Omental fat pad (tissue), 4 donors: ENCODE results near the gene ARHGEF2. TPM values are rescaled to one million over a fixed set of nuclear protein-coding genes. Genes with fewer than 3 reads are reported as not detected.

ENCODE experiments used
- ATAC-seq: fragments of 150-250 bp; one replicate; pipeline ENCODE4 v1.9.1; 2016; ENCODE audit warnings: mild to moderate bottlenecking, moderate library complexity; ENCODE audit not compliant: low FRiP score
- DNase-seq: peaks from one replicate; pipeline ENCODE4 v3.0.0-alpha.2; 2019; ENCODE audit warnings: low spot score
- total RNA-seq, 4 donors: library from RNA; depleted of rRNA; stranded (reverse); fragments of >200 nt; gene quantifications; one replicate each; pipeline ENCODE4 v1.1.0, GENCODE V29; 2016
- TF ChIP-seq, protein P1 (sequence below), 3 donors: fragments of 450-650 bp; IDR thresholded peaks; one replicate each; pipeline ENCODE4 v1.5.1; 2016 to 2017; ENCODE audit warnings: antibody characterized with exemption in 3 of 3, mild to moderate bottlenecking in 3 of 3, moderate library complexity in 2 of 3

The ARHGEF2 gene
- total RNA-seq, 4 donors from 2014 or later, result 89.5 to 151 (median 98.6) TPM

DNA sequence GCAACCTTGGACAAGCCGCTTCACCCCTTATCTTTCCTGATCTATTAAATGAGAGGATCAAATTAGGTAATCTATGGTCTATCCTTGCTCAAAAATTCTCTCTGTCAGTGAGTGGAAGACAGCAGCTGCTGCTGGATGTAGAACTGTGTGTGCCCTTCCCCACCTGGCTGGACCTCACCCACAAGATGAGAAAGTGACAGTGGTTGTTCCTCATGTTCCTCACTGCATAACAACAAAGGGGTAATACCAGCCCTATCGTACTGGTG is 25.5 kb upstream of the ARHGEF2 start:
- ATAC-seq (no peak), DNase-seq (no peak)
- TF ChIP-seq, protein P1, sequence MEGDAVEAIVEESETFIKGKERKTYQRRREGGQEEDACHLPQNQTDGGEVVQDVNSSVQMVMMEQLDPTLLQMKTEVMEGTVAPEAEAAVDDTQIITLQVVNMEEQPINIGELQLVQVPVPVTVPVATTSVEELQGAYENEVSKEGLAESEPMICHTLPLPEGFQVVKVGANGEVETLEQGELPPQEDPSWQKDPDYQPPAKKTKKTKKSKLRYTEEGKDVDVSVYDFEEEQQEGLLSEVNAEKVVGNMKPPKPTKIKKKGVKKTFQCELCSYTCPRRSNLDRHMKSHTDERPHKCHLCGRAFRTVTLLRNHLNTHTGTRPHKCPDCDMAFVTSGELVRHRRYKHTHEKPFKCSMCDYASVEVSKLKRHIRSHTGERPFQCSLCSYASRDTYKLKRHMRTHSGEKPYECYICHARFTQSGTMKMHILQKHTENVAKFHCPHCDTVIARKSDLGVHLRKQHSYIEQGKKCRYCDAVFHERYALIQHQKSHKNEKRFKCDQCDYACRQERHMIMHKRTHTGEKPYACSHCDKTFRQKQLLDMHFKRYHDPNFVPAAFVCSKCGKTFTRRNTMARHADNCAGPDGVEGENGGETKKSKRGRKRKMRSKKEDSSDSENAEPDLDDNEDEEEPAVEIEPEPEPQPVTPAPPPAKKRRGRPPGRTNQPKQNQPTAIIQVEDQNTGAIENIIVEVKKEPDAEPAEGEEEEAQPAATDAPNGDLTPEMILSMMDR (IDR thresholded peaks at IDR 0.05), result no peak

DNA sequence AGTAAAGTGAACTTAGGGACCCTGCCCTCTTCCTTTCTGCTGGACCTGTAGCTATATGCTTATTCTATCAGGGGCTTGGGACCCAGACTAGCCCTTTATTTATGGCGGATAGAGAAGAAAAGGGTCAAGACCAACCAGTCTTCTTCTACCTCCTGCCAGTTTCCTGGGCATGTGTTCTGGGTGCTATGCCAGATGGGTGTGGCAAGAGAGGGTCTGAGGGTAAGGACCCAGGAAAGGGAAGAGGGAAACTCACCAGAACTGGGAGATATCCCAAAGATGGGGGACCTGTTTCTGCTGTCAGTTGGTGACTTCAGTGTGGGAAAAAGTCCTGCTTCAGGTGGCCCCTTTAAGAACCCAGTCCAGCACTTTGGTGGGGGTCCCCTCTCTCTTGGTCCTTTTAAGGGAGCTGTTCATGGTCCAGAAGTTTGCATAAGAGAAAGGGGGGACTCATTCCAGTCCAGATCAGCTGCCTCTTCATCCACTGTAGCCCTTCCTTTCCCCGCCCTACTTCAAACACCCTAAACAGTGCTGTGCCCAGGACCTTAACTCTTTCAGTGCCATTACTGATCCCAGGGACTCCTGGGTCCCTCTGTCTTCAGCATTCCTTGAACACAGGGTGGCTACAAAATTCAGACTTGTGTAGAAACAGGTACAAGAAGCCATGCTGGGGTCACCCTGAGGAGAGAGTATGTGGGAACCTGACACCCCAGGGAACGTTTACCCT is 24.0 kb upstream of the ARHGEF2 start:
- DNase-seq (no peak), ATAC-seq (no peak)
- TF ChIP-seq, protein P1 (IDR thresholded peaks at IDR 0.05), result no peak

DNA sequence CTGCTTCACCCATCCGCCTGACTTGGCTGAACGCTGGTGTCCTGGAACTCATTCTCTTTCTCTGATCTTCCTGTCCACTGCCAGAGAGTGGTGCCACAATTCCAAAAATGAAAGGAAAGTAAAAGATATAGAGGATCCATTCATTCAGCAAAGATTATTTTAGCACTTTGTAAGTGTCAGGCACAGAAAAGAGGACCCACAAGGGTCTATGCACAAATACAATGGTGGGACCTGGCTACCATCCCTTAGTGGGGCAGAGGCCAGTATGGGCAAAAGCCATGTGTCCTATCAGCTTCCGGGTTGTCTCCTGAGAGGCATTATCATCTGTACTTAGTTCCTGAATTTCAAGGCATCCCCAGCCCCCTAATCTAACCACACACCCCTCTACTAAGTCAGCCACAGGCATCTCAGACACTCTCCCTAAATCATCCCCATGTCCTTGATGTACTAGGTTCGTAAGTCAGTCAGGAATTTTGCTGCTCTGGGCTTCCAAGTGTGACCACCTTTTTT is 23.4 kb upstream of the ARHGEF2 start:
- DNase-seq (no peak), ATAC-seq (no peak)
- TF ChIP-seq, protein P1 (IDR thresholded peaks at IDR 0.05), result no peak

DNA sequence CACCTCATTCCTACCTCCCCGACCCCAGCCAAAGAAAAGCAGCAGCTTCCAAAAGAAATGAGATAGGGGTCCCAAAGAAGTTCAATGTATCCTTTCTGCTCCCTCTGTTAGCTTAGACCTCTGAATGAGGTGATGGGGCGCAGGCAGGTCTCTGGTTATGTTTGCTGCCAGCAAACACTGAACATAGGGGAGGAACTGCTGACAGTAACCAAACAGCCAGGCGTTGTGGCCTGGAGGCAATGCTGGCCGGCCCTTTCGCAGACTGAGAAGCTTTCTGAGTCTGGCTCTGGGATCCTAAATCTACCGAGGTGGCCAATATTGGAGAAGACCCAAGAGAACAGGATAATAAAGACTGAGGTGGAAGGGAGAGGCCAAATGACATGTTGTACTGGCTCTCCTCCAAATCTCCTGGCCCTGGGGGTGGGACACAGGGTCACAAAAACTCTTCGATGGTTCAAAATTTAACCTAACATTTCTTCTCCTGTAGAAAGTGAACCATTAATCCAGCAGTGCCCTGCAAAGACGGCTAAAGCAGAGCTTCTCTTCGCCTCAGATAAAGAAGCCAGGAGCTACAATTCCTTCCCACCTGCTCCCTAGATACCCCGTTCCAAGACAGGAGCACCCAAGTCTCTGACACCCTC is 22.8 kb upstream of the ARHGEF2 start:
- TF ChIP-seq, protein P1 (IDR thresholded peaks at IDR 0.05), result no peak
- DNase-seq (no peak), ATAC-seq (no peak)

DNA sequence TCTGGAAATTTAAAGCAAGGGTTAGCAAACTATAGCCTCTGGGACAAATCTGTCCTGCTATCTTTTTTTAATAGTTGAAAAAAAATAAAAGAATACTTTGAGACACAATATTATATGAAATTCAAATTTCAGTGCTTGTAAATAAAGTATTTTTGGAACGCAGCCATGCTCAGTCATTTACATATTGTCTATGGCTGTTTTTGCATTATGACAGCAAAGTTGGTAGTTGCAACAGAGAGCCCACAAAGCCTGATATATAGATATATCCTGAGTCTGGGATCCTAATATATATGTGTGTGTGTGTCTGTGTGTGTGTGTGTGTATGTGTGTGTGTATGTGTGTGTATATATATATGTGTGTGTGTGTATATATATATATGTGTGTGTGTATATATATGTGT is 21.6 kb upstream of the ARHGEF2 start:
- DNase-seq (no peak), ATAC-seq (no peak)
- TF ChIP-seq, protein P1 (IDR thresholded peaks at IDR 0.05), result no peak

DNA sequence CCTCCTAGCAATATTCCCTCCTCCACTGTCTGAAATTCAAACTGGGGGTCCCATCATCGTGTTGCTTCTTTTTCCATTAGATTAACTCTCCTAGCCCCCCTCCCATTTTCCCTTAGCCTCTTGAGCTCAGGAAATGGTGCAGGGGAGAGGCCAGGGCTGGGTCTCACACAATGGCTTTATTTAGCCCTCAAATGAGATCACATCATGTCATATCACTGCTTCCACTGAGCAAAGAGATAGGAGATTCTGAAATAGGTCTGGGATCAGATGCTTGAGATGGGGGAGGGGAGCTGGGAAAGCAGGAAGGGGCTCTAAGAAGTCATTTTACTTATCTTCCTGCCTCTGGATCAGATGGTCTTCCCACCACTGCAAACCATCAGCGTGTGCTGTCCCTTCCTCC is 17.8 kb upstream of the ARHGEF2 start:
- TF ChIP-seq, protein P1 (IDR thresholded peaks at IDR 0.05), result no peak
- no peak for ATAC-seq

DNA sequence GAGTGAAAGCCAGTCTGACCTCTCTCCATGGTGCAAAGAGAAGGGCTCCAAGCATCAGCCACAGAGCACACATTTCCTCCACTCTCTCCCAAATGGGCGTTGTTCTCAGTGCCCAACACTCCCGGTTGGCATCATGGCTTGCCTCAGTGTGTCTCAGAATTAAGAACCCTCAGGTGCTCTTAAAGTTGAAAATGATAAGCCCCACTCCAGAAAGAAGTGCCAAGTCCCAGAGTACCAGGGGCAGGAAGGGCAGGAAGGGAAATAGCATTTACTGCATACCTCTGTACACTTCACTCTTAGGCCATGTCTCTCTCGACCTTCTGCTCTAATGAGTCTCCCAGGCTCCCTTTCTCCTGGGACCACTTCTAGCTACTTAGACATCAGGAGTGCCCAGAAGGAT is 15.2 kb upstream of the ARHGEF2 start:
- no peak for ATAC-seq
- DNase-seq, result no peak
- TF ChIP-seq, protein P1 (IDR thresholded peaks at IDR 0.05), result no peak

More for the DNA sequence above, 17.8 kb upstream of the ARHGEF2 start:
- no peak for DNase-seq
